Ishikawa (cell line): ENCODE results near the gene CLEC17A.
A peak's percentile ranks its signal among the peaks of the same experiment; 100 is the strongest.

Experiments
- CEBPB ChIP-seq: IDR thresholded peaks from 2 replicates; pipeline ENCODE4 v1.6.1; 2012
- EP300 ChIP-seq: IDR thresholded peaks from 2 replicates; pipeline ENCODE4 v1.6.1; 2012; ENCODE audit warnings: borderline replicate concordance
- FOXM1 ChIP-seq: IDR thresholded peaks from 2 replicates; pipeline ENCODE4 v1.6.1; 2012; ENCODE audit warnings: low read depth, borderline replicate concordance
- MAX ChIP-seq: IDR thresholded peaks from 2 replicates; pipeline ENCODE4 v1.6.1; 2012
- NFIC ChIP-seq: IDR thresholded peaks from 2 replicates; pipeline ENCODE4 v1.6.1; 2012
- RAD21 ChIP-seq: IDR thresholded peaks from 2 replicates; pipeline ENCODE4 v1.6.1; 2012; ENCODE audit warnings: low read depth
- REST ChIP-seq: IDR thresholded peaks from 2 replicates; pipeline ENCODE4 v1.6.1; 2012; ENCODE audit warnings: low read depth, mild to moderate bottlenecking
- TAF1 ChIP-seq: IDR thresholded peaks from 2 replicates; pipeline ENCODE4 v1.6.1; 2012; ENCODE audit warnings: low read depth, mild to moderate bottlenecking
- TCF12 ChIP-seq: IDR thresholded peaks from 2 replicates; pipeline ENCODE4 v1.6.1; 2012; ENCODE audit warnings: low read depth
- TEAD4 ChIP-seq: IDR thresholded peaks from 2 replicates; pipeline ENCODE4 v1.6.1; 2012
- YY1 ChIP-seq: IDR thresholded peaks from 2 replicates; pipeline ENCODE4 v1.6.1; 2012; ENCODE audit warnings: low read depth
- ZBTB7A ChIP-seq: IDR thresholded peaks from 2 replicates; pipeline ENCODE4 v1.6.1; 2012; ENCODE audit warnings: low read depth

DNA sequence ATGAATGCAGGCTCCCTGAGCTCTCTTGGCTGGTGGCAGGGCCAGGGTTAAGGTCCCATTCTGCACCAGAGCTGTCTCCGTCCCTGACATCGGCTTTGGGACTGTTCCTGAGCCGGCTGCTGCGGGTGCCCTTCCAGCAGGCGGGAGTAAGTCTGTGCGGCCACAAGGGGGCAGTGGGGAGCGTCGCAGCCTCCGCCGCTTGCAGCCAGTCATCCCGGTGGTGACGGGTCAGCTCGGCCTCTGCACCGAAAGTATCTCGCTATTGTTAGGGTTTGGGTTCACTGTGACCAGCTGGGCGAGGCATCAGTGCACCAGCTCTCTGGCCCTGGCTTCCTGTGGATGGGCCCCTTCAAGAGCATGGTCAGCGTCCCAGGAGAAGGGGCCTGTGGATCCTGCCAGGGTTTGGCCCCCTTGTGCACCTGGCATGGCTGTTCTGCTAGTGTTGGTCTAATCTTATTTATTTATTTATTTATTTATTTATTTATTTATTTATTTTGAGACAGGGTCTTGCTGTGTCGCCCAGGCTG lies 26.2 kb upstream of the CLEC17A start:
- no peak for TF ChIP-seq YY1
- no peak for TF ChIP-seq TAF1
- TF ChIP-seq EP300 = no peak
- 0 out of 2 replicates have a peak, but pooled peaks have one; percentile 21 for TF ChIP-seq MAX
- TF ChIP-seq ZBTB7A = no peak
- no peak; the same call in 1 of the 2 replicates for TF ChIP-seq CEBPB
- TF ChIP-seq NFIC = no peak
- TF ChIP-seq REST = no peak
- TF ChIP-seq TCF12 = no peak
- TF ChIP-seq RAD21 = peak; percentile 55; the same call in 1 of the 2 replicates
- no peak for TF ChIP-seq FOXM1
- no peak for TF ChIP-seq TEAD4
